Activated CD4-positive, CD25-positive, alpha-beta regulatory T cell treated with anti-CD3 and anti-CD28 coated beads, Interleukin-2, amount 50 U/mL, for 16 hours (primary cell): ENCODE results near the gene FGFR3.

Source experiments
- DNase-seq: peaks from one replicate; pipeline ENCODE4 v3.0.0-alpha.2; 2020; ENCODE audit warnings: low read depth, low spot score

Gene FGFR3

GRCh38 chr4:1770245-1770644, 22.8 kb upstream of the FGFR3 start:
- no peak for DNase-seq

- DNase-seq = no peak
Observed at GRCh38 chr4:1770791-1771231, 22.3 kb upstream of the FGFR3 start.

GRCh38 chr4:1771555-1772305, 21.4 kb upstream of the FGFR3 start:
- no peak for DNase-seq

GRCh38 chr4:1772853-1773538, 20.1 kb upstream of the FGFR3 start:
- no peak for DNase-seq

GRCh38 chr4:1773754-1774153, 19.3 kb upstream of the FGFR3 start:
- DNase-seq = no peak

GRCh38 chr4:1775731-1776500, 17.2 kb upstream of the FGFR3 start:
- no peak for DNase-seq

- DNase-seq = no peak
Observed at GRCh38 chr4:1776521-1777161, 16.5 kb upstream of the FGFR3 start.

GRCh38 chr4:1777822-1778641, 15.1 kb upstream of the FGFR3 start:
- no peak for DNase-seq

GRCh38 chr4:1778642-1779392, 14.3 kb upstream of the FGFR3 start:
- no peak for DNase-seq

- DNase-seq = no peak
Observed at GRCh38 chr4:1779588-1780382, 13.3 kb upstream of the FGFR3 start.

GRCh38 chr4:1780435-1780834, 12.7 kb upstream of the FGFR3 start:
- no peak for DNase-seq

- DNase-seq = no peak
Observed at GRCh38 chr4:1783015-1783414, 10.1 kb upstream of the FGFR3 start.

GRCh38 chr4:1783970-1784369, 9.1 kb upstream of the FGFR3 start:
- DNase-seq = no peak

GRCh38 chr4:1784395-1784788, 8.7 kb upstream of the FGFR3 start:
- DNase-seq = no peak

- DNase-seq = no peak
Observed at GRCh38 chr4:1784789-1785591, 8.1 kb upstream of the FGFR3 start.

- DNase-seq = no peak
Observed at GRCh38 chr4:1785592-1785991, 7.5 kb upstream of the FGFR3 start.

GRCh38 chr4:1786544-1787362, 6.3 kb upstream of the FGFR3 start:
- DNase-seq = no peak
